ENCODE measurements around the gene CRACR2A. TPM values are rescaled to one million over a fixed set of nuclear protein-coding genes. Genes with fewer than 3 reads are reported as not detected.

CRACR2A gene
- total and polyA plus RNA-seq, 3 donors from 2014 or later, result 3.1 to 5.0 (median 4.0) TPM

DNA sequence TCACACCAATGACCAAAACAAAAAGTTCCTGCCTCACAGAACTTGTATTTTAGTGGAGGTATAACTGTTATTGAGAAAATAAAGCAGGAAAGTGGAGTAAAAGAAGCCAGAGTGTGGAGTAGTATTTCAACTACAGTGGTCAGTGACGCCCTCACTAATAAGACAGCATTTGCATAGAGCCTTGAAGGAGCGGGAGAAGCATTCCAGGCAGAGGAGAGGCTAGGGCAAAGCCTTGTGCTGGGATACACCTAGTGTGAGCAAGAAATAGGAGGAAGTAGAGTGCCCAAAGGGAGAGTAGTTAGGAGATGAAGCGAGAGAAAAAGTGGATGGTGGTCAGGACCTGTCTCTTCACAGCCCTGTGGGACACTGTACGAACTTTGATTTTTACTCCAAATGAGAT is 107.8 kb downstream of the CRACR2A start:
- DNase-seq, result no peak
- Histone ChIP-seq H3K27me3 (no peaks in the 10 kb centered on the region), H3K36me3 (ENCODE audit: low read depth, missing control alignments) (no peaks in the 10 kb centered on the region), H3K9me3 (no peaks in the 10 kb centered on the region), H3K4me3 (no peak overlapping the region), H3K27ac (no peak overlapping the region), H3K4me1 (no peaks in the 10 kb centered on the region)
- intact Hi-C loops (cut with DNase I; ENCODE audit: low total_unique reads), result no loop called here
- TF ChIP-seq, protein P1, sequence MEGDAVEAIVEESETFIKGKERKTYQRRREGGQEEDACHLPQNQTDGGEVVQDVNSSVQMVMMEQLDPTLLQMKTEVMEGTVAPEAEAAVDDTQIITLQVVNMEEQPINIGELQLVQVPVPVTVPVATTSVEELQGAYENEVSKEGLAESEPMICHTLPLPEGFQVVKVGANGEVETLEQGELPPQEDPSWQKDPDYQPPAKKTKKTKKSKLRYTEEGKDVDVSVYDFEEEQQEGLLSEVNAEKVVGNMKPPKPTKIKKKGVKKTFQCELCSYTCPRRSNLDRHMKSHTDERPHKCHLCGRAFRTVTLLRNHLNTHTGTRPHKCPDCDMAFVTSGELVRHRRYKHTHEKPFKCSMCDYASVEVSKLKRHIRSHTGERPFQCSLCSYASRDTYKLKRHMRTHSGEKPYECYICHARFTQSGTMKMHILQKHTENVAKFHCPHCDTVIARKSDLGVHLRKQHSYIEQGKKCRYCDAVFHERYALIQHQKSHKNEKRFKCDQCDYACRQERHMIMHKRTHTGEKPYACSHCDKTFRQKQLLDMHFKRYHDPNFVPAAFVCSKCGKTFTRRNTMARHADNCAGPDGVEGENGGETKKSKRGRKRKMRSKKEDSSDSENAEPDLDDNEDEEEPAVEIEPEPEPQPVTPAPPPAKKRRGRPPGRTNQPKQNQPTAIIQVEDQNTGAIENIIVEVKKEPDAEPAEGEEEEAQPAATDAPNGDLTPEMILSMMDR (IDR thresholded peaks at IDR 0.05), result no peak
- no peak for TF ChIP-seq POLR2A (IDR thresholded peaks at IDR 0.05)
- 92 to 94% methylated on average over 4 of the region's 4 CpGs for WGBS, 2 donors

DNA sequence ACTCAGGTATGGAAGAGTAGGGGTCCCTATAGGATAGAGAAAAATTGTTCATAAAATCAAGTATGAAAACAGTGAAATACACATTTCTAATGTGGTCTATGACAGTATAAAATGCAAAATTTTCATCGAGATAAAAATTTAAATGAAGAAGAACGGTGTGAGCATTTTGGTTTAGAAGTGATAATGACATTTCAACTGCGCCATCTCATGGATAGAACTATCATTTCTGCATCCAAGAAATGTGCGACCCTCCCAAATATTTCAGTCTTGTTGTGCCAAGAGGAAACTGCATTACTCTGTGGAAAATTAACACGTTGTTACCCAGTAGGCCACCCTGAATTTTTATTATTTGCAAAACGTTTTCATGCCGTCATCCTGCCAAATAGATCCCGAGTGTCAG is 108.8 kb downstream of the CRACR2A start:
- DNase-seq, result no peak
- no peaks in the 10 kb centered on the region for H3K36me3 ChIP-seq (ENCODE audit: low read depth, missing control alignments)
- H3K4me1 ChIP-seq, result no peaks in the 10 kb centered on the region
- H3K9me3 ChIP-seq, result no peaks in the 10 kb centered on the region
- TF ChIP-seq, protein P1 (IDR thresholded peaks at IDR 0.05), result no peak
- TF ChIP-seq POLR2A (IDR thresholded peaks at IDR 0.05), result no peak
- no peak overlapping the region for H3K27ac ChIP-seq
- intact Hi-C loops (cut with DNase I; ENCODE audit: low total_unique reads), result no loop called here
- WGBS, 2 donors, result 53 to 58% methylated on average over 8 of the region's 8 CpGs
- no peak overlapping the region for H3K4me3 ChIP-seq
- H3K27me3 ChIP-seq, result no peaks in the 10 kb centered on the region

DNA sequence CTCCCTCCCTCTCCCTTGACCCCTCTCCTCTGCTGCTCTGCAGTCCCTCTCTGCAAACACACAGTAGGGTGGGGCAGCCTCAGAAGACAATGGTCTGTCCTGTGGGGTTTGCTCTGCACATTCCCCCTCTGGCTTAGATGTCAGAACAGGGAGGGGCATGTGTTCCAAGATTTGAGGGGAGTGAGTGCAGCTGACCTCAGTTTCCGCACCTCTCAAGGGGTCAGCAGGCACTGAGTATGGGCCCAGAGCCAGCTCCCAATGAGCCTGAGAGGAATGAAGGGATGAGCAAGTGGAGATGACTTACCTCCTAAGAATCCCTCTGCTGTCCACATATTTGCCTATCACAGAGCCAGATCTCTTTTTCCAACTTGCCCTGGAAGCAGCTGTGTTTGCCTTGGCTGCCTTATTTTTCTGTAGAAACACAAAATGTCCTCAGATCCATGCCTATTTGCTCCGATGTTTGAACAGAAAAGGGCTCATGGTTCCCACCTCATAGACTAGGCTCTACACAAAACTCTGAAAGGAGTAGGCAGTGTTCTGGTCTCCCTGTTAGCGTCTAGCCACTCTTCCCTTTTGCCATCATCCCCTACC is 111.4 kb downstream of the CRACR2A start:
- Histone ChIP-seq H3K4me1 (no peaks in the 10 kb centered on the region), H3K27ac (no peak overlapping the region), H3K27me3 (no peaks in the 10 kb centered on the region), H3K4me3 (no peak overlapping the region), H3K36me3 (ENCODE audit: low read depth, missing control alignments) (no peaks in the 10 kb centered on the region), H3K9me3 (no peaks in the 10 kb centered on the region)
- TF ChIP-seq, protein P1 (IDR thresholded peaks at IDR 0.05), result no peak
- TF ChIP-seq POLR2A (IDR thresholded peaks at IDR 0.05), result no peak
- WGBS, 2 donors, result 63 to 81% methylated on average over 3 of the region's 3 CpGs
- intact Hi-C loops (cut with DNase I; ENCODE audit: low total_unique reads), result no loop called here
- no peak for DNase-seq

DNA sequence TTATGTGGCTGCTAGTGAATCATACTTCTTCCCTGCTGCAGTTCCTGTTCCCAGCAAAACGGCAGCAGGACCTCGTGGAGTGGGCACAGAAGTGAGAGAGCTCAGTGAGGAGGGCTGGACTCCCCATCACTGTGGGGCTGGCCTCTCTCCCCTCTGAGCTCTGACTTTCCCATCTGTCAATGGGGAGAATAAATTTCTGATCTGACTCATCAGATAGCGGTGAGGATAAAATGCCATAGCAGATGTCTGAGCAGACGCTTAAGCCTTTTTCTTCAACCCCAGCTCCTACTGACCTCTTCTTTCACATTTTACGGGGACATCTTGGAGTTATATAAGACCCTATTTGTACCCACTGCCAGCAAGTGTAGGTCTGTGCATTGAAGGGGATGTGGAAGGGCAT is 116.6 kb downstream of the CRACR2A start:
- no peaks in the 10 kb centered on the region for H3K9me3 ChIP-seq
- H3K27me3 ChIP-seq, result no peaks in the 10 kb centered on the region
- no peak for DNase-seq
- no peaks in the 10 kb centered on the region for H3K36me3 ChIP-seq (ENCODE audit: low read depth, missing control alignments)
- TF ChIP-seq POLR2A (IDR thresholded peaks at IDR 0.05), result no peak
- TF ChIP-seq, protein P1 (IDR thresholded peaks at IDR 0.05), result no peak
- 64 to 73% methylated on average over 5 of the region's 5 CpGs for WGBS, 2 donors
- intact Hi-C loops (cut with DNase I; ENCODE audit: low total_unique reads), result no loop called here
- no peak overlapping the region for H3K27ac ChIP-seq
- H3K4me1 ChIP-seq, result no peaks in the 10 kb centered on the region
- no peak overlapping the region for H3K4me3 ChIP-seq

DNA sequence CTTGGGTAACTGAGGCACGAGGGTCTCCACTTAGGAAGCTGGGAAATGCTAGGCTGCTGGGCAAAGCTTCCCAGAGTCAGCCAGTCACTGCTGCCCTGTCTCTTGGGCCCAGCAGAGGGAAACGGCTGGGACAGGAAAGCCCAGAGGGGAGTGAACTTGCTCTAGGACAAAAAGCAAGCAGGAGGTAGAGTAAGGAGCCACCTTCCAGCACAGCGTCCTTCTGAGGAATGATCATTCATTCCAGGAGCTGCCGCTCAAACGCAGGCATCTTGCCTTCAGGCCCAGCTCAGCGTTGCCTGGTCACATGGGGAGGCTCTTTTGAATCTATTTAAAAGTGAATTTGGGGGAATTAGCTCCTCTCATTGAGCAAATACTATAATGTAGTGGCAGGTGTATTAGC is 118.6 kb downstream of the CRACR2A start:
- no peaks in the 10 kb centered on the region for H3K36me3 ChIP-seq (ENCODE audit: low read depth, missing control alignments)
- H3K27me3 ChIP-seq, result no peaks in the 10 kb centered on the region
- no peaks in the 10 kb centered on the region for H3K4me1 ChIP-seq
- H3K9me3 ChIP-seq, result no peaks in the 10 kb centered on the region
- no peak overlapping the region for H3K27ac ChIP-seq
- H3K4me3 ChIP-seq, result no peak overlapping the region
- TF ChIP-seq POLR2A (IDR thresholded peaks at IDR 0.05), result no peak
- TF ChIP-seq, protein P1 (IDR thresholded peaks at IDR 0.05), result no peak
- no peak for DNase-seq
- WGBS, 2 donors, result 88 to 94% methylated on average over 5 to 6 of the region's 6 CpGs
- intact Hi-C loops (cut with DNase I; ENCODE audit: low total_unique reads), result no loop called here
